ENCODE measurements around the gene RAB40AL.
A peak's percentile ranks its signal among the peaks of the same experiment; 100 is the strongest.
"Not testable (repeated sequence)": the region's sequence is repeated elsewhere in the genome, so short reads cannot be mapped to it uniquely, and the experiment has no call there.

The RAB40AL gene, protein sequence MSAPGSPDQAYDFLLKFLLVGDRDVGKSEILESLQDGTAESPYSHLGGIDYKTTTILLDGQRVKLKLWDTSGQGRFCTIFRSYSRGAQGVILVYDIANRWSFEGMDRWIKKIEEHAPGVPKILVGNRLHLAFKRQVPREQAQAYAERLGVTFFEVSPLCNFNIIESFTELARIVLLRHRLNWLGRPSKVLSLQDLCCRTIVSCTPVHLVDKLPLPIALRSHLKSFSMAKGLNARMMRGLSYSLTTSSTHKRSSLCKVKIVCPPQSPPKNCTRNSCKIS

DNA sequence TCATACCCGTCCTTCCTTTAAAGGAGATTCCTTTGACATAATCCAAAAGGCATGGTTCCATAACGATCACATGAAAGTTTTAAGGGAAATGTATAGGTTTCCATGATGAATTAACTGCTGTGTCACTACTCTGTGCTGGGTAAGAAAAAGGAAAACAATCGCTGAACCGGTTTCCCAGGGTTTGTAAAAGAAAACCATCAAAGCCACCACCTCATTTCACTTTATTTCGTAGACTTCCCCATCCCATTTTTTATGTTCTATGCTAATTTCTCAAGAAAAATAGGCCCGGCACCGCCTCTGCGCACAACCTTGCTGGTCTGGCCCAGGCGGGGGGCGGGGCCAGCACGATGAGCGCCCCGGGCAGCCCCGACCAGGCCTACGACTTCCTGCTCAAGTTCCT lies at the start of gene RAB40AL:
Gene RAB40AL, plus strand, starts transcription at position 301 of the 400 bp plus-strand sequence. Its CDS starts 47 bp downstream, at position 348.
- not testable (repeated sequence) for FAIRE-seq; DNase-seq (ENCODE audit: low spot score)

DNA sequence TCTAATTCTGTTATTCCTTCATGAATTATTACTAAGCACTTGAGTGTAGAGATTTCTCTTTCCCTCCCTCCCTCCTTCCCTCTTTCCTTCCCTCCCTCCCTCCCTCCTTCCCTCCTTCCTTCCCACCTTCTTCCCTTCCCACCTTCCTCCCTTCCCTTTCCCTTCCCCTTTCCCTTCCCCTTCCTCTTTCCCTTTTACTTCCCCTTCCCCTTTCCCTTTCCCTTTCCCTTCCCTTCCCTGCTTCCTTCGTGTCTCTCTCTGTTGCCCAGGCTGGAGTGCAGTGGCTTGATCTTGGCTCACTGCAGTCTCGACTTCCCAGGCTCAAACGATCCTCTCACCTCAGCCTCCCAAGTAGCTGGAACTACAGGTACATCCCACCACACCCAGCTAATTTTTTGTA lies 49.4 kb upstream of the RAB40AL start:
- DNase-seq (ENCODE audit: low spot score) (no peak), FAIRE-seq (no peak)

DNA sequence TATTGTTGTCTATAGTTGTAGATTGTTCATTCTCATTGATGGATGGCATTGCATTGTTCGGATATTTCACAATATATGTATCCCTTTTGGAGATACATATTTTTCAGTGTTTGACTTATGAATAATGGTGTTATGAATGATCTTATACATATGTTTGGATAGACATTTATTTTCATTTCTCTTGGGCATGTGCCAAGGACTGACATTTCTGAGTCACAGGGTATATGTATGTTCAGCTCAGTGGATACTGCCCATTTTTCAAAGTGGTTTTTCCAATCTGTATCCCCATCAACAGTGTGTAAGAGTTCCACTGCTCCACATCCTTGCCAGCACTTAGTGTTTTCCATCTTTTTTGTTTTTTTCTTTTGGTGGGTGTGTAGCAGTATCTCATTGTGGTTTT lies 45.0 kb upstream of the RAB40AL start:
- FAIRE-seq (no peak), DNase-seq (ENCODE audit: low spot score) (no peak)

DNA sequence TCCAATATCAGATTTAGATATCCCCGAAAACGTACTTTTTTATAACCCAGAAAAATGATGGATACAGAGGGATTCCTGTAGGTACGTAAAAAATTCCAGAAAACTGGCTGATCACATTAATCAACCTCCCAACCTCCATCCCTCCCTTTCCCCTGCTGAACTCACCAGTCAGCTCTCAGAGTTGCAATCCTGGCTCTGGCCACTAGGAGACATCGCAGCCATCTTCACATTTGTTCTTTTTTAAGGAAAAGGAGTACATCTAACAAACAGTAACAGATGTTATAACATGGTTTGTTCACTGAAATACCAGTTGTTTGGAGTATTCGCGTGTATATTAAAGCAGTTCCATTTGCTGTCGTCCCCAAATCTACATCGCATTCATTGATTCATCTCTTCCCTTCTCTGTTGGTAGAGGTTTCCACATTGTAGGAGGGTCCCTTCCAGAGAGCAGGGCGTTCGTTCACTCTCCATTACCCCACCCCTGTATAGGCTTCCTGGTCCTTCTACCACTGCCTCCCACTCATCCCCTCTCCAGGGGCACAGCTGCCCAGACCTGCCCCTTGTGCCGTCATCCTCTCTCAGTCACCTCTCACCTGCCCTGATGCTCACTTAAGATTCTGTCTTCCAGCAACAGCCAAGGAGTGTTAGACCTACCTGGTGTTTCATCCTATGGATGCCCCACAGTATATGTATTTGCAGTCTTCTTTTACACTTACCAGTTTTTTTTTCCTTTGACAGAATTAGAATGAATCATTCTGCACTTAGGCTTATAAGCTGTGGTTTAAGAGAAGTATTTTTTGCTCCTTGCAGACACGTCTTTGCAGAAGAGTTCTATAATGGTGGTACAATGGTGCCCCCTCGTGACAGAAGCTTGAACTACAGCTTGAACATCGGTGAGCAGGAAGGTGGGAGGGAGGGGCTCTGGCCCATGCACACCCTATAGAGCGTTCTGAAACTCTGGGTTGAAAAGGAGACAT lies 36.8 kb upstream of the RAB40AL start:
- DNase-seq (ENCODE audit: low spot score) (peak; percentile 27), FAIRE-seq (no peak)

DNA sequence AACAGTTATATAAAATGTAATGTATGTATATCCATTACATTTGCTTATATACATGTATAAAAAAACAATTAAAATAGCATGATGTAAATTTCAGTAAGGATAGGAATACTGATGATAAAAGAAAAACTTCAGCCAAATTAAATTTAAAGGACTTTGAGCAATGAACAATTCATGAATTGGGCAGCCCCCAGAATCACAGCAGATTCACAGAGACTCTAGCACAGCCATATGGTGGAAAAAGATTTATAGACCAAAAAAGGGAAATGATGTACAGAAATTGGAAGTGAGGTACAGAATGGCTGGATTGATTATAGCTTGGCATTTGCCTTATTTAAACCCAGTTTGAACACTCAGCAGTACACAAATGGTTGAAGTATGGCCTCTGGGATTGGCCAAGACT lies 34.7 kb upstream of the RAB40AL start:
- DNase-seq (ENCODE audit: low spot score) (no peak), FAIRE-seq (no peak)

DNA sequence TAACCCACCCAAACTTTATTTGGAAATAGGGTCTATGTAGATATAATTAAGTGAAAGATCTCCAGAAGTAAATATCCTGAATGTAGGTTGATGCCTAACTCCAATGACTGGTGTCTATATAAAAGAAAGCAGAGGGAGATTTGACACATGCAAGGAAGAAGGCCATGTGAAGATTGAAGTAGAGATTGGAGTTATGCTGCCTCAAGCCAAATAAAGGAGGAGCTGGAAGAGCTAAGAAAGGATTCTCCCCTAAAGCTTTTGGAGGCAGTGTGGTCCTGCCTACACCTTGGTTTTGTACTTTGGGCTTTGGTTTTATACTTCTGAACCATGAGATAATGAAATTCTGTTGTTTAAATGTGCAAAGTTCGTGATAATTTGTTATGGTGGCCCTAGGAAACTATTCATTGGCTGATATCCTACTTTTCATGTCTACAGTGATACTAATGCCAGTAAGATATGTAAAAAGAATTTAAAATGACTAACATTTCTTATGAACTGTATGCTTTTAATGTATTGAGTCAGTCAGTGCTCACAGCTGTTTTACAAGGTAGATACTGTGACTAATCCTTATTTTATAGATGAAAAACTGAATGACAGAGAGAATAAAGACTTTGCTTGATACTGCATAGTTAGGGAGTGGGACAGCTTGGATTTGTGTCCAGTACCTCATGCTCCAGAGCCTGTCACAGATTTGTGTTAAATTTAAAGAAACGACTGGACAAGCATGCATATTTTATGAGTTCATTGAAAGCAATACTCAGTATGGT lies 5.9 kb upstream of the RAB40AL start:
- FAIRE-seq (no peak), DNase-seq (ENCODE audit: low spot score) (no peak)

DNA sequence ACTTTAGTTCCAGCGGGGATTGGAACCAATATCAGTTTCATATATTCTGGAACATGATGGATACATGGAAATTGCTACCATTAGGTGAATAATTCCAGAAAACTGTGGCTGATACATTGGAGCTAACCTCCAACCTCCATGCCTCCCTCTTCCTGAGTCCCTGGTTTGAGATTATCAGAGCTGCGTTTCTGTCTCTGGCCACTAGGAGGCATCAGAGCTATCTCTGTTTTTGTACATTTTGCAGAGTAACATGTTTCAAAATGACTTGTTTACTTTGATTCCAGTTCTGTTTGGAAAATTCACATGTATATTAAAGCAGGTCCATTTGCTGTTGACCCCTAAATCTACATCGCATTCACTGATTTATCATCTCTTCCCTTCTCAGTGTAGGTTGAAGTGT lies 2.4 kb upstream of the RAB40AL start:
- FAIRE-seq = no peak
- peak; percentile 22 for DNase-seq (ENCODE audit: low spot score)

DNA sequence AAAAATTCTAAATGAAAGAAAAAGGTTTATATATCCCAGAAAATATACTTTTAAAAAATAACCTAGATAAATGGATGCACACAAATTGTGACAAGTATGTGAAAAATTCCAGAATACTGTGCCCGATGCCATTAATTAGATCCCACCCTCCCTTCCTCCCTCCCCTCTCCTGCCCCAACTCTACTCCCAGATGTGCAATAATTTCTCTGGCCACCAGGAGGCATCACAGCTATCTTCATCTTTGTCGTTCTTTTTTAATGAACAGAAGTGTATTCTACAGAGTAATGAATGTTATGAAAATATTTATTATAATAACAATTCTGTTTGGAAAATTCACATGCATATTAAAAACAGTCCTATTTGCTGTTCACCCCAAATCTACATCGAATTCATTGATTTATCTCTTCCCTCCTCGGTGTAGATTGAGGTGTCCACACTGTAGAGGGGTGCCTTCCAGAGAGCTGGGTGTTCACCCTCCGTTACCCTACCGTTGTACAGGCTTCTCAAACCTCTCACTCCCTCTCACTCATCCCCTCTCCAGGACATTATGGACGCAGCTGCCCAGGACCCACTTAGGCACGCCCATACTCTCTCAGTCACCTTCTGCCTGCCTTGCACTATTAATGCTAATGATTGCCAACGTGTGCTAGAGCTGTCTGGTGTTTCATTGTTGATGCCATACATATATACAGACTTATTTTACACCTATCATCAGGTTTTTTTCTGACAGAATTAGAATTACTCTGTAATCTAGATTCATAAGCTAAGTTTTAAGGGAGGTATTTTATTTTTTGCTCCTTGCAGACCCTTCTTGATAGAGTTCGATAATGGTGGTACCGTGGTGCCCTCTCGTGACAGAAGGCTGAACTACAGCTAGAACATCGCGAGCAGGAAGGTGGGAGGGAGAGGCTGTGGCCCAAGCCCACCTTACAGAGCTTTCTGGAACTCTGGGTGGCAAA lies 14.1 kb downstream of the RAB40AL start:
- FAIRE-seq = no peak

DNA sequence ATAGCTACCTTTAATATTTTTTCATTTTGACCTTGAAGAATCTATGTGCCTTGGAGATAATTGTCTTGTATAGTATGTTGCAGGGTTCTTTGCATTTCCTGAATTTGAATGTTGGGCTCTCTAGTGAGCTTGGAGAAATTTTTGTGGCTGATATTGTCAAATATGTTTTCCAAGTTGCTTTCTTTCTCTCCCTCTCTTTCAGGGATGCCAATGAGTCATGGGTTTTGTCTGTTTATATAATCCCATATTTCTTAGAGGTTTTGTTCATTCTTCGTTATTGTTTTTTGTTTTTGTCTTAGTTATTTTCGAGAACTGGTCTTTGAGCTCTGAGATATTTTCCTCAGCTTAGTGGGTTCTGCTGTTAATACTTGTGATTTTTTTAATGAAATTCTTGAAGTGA lies 20.7 kb downstream of the RAB40AL start:
- no peak for FAIRE-seq

More for the DNA sequence above, 14.1 kb downstream of the RAB40AL start:
- DNase-seq (ENCODE audit: low spot score) = peak; percentile 42

DNA sequence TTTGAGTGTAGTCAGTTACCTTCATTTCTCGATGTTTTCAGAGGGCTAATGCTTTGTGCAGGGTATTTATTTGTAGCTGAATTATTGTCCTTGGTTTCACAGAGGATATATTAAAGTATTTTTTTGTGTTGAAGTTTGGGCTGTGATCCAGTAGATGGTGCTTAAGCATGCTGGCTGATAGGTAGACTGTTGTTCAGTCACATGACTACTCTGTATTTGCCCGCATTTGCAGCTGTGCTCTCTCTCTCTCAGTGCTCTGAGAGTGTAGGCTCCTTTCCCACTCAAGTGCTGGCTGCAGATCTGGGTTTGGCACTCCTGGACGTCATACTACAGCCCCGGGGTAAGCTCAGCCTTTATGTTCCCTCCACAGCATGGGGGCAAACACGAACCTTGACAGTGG lies 21.7 kb downstream of the RAB40AL start:
- no peak for FAIRE-seq
- no peak for DNase-seq (ENCODE audit: low spot score)

More for the DNA sequence above, 20.7 kb downstream of the RAB40AL start:
- no peak for DNase-seq (ENCODE audit: low spot score)

DNA sequence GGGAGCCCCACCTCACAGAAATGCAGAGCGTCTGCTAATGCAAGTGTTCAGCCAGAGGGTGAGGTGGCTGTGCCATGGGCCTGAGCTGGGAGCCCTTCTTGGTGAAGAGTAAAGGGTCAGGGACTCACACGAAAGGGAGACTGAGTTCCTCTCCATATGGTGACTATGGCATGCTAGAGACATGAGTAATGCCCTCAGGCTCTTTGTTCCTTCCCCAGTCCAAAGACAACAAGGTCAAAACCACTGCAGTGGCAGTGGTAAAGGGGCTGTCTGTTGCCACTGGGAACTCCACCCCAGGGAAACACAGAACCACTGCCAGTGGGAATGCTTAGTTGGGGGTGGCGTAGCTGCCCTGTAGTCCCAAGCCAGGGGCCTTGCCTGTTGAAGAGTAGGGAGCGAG lies 22.4 kb downstream of the RAB40AL start:
- no peak for FAIRE-seq
- DNase-seq (ENCODE audit: low spot score) = no peak

DNA sequence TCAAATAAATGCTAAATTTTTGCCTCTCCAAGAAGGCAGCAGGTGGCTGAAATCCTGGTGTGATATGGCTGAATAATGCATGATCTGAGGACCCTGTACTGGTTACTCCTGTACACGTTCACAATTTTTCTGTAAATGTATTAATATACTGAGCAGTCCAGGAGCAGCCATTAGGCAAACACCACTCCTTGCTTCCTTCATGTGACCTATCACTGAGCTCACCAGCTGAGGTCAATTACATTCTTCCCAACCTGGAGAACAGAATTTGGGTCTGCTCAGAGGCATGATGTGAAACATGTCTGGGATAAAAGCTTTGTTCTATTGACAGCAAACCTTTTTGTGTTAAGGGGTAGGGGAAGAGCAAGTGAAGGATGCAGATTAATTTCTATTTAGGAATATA lies 26.9 kb downstream of the RAB40AL start:
- DNase-seq (ENCODE audit: low spot score) (no peak), FAIRE-seq (no peak)

DNA sequence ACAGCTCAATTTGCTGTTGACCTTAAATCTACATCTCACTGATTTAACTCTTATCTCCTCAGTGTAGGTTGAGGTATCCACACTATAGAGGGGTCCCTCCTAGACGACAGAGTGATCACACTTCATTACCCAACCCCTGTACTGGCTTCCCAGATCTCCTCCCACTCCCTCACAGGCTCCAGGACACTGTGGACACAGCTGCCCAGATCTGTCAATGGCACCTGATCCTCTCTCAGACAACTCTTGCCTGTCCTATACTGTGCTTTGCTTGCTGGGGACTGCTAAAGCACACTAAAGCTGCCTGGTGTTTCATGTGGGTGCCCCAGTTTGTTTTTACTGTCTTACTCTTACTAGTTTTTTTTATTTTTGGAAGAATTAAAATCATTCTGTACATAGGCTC lies 27.9 kb downstream of the RAB40AL start:
- FAIRE-seq (no peak), DNase-seq (ENCODE audit: low spot score) (no peak)

DNA sequence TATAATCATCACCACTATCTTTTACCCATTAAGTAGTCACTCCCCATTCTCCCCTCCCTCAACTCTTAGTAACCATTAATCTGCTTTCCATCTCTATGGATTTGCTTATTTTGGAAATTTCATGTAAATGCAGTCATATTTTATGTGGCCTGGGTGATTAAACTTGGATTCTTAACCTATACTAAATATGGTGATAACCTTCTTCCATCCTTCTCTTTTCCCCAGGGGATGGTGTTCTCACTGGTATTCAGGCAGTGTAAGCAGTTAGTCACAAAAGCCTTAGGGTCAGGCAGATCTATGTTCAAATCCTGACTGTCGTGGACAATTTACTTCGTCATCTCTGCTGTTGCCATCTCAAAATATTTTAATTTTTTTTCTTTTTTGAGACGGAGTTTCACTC lies 29.6 kb downstream of the RAB40AL start:
- FAIRE-seq = no peak
- DNase-seq (ENCODE audit: low spot score) = no peak

DNA sequence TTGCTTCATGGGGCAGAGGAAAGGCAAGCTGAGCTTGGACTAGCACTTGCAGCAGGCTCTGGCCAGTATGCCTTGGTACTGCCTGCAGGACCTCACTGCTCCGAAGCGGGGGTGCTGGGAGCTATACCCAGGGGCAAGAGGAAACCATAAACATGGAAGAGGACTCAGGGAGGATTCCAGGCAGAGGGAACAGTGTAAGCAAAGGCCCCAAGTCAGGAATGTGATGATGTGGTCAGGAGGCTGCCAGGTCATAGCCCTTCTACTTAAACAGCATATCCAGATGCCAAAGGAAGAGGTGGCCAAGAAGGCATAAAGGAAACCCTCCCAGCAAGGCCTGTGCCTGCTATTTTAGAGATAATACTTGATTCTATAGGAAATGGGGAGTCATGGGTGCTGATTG lies 31.1 kb downstream of the RAB40AL start:
- FAIRE-seq (no peak), DNase-seq (ENCODE audit: low spot score) (no peak)

DNA sequence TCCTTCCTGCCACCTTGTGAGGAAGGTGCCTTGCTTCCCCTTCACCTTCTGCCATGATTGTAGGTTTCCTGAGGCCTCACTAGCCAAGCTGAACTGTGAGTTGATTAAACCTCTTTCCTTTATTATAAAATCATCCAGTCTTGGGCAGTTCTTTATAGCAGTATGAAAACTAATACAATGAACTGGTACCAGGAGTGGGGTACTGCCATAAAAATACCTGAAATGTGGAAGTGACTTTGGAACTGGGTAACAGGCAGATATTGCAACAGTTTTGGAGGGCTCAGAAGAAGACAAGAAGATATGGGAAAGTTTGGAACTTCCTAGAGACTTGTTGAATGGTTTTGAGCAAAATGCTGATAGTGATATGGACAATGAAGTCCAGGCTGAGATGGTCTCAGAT lies 34.5 kb downstream of the RAB40AL start:
- not testable (repeated sequence) for FAIRE-seq; DNase-seq (ENCODE audit: low spot score)

DNA sequence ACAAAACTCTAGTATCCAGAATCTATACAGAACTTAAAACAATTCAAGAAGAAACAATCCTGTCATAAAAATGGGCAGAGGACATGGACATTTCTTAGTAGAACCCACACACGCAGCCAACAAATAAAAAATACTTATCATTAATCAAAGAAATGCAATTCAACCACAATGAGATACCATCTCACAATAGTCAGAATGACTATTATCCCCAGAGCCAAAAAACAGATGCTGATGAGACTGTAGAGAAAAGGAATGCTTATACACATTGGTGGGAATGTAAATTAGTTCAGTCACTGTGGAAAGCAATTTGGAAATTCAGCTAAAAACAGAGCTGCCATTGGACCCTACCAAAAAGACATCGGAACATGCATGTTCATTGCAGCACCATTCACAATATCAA lies 37.9 kb downstream of the RAB40AL start:
- DNase-seq (ENCODE audit: low spot score) (no peak), FAIRE-seq (no peak)

DNA sequence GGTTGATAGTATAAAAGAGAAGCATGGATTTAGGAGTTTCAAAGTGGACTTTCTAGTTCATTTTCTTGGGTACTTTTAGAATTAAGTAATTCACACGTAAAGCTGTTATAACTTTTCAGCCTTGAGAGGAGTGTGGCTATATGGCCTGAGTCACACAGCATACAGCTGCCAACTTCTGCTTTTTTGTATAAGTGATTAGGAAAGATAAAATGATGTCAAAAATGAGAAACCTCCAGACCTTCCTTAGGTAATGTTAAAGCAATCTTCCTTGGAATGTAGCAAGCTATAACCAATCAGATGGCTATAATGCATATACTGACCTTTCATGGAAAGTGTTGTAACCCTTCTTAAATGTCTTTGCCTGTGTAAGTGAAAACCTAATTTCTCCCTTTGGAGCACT lies 39.2 kb downstream of the RAB40AL start:
- DNase-seq (ENCODE audit: low spot score) (no peak), FAIRE-seq (no peak)

DNA sequence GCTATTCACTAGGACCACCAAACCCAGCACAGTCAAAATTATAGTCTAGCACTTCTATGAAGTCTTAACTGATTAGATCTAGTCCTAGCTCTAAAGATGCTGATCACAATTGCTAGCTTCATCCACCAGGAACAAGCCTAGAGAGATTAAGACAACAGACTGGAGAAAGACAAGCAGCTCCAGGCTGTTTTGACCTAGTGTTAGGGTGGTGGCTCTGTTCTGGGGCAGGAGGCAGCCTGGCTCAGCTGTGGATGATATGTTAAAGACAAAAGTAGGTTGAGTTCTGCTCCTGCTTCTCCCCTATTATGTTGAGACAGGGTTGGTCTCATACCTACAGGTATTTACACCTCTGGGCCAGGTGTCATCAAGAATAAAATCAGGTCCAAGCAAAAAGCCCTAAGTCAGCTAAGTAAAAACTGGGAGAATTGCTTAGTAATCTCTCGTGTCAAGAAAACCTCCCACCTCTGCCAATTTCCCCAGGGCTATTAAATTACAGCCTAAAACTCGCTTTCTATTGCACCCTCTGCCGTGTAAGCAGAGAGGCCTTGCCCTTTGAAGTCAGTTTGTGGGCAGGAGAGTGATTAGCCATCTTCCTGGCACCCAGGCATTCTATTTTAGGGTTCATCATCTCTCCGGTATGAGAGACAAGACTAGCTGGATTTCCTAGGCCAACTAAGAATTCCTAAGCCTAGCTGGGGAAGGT lies 39.9 kb downstream of the RAB40AL start:
- DNase-seq (ENCODE audit: low spot score) (no peak), FAIRE-seq (no peak)

DNA sequence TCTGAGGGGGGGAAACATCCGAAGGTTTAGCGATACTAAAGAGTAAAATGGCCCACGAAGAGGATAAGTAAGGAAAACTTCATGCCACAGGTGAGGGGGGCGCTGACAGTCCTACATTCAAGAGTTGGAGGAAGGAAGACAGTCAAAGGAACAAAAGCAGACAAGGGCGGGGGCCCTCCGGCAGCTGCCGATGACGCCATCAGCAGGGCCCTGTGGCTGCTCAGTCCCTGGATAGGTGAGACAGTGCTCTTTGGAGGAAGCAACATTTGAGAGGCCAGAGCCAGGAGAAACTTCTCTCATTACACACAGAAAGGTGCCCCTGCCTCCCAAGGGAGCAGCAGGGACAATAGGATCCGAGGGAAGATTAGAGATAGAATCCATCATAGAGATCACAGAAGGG lies 41.5 kb downstream of the RAB40AL start:
- DNase-seq (ENCODE audit: low spot score) (no peak), FAIRE-seq (no peak)

Data from urothelium cell line (cell line).